Inferior parietal cortex (tissue), 1 donor: ENCODE measurements around the gene ESPNL.

Source experiments
- DNase-seq: peaks from one replicate; pipeline ENCODE4 v3.0.0-alpha.2; 2016; ENCODE audit errors: extremely low spot score

The ESPNL gene

DNA sequence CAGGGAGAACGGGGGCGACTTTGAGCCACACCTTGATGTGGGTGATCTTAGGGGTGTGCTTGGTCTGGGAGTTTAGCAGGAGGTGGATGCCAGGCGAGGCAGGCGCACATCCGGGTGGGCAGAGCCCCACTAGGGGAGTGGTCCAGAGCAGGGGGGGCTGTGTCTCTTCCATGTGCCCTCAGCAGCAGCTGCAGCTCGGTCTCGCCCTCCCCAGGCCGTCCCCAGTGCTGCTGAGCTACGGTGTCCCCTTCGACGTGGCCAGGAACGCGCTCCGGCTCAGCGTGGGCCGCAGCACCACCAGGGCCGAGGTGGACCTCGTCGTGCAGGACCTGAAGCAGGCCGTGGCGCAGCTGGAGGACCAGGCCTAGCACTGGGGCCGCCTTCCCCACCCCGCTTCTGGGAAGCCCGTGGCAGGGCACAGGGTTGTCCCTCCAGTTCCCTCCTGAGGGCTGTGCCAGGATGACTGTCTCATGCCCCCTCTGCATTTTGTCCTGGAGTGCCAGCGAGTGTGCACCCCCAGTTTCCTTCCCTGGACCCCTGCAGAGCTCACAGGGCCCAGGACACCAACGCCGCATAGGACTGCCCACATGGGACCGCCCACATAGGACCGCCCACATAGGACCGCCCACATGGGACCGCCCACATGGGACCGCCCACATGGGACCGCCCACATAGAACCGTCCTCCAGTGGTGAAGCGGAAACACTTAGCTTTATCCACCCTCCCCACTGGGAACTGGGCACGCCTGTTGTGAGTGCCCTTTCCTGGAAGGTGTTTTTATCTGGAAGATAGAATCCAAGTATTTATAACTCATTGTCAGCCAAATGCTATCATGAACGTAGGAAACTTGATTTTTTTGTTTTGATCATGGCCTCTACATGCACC, 1.9 kb upstream of the ESPNL start:
- no peak for DNase-seq

DNA sequence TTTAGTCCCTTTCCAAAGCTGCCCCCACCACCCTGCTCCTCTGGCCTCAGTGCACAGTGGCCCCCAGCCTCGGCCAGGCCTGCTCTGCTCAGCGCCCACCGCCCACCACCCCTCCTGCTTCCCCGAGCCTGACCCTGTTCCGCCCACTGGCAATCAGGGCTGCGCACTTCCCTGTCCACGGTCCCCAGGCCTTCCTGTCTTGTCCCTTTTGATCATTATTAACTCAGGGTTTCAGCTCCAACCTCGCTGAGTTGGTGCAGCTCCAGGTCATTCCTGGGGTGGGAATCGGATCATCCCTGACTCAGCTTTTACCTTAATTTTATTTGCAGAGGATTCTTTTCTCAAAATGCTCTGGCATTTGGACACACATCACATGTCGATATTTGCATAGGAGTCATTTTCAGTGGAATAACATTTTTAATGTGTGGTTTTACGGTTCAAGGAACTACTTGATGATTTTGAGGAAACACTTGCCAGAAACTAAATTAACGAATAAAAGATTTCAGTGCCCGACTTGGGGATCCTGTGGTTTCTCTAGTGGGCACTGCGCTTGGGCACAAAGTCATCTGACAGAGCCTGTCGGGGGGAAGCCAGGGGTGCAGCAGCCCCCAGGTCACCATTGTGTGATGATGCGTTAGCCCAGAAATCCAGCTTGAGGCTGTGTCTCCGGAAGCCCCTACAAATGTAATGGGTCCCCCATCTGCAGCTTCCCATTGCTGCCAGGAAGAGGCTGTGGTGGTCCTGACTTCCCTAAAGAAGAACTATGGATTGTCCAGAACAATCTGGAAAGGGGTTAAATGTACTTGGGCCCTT, 1.0 kb upstream of the ESPNL start:
- no peak for DNase-seq

DNA sequence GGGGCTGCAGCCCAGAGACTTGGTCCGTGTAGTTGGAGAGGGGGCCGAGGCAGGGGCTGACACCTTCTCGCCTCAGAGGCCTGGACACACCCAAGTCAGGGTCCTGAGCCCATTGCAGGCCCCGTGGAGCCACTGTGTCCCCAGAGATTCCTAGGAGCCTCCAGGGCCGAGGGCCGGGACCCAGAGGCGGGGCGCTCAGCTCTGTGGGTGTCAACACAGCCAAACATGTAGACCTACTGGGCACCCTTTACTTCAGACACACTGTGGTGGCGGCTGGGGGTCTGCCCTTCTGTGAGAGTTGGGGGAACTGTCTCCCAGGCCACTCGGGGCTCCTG, 459 bp upstream of the ESPNL start:
- DNase-seq, result no peak

DNA sequence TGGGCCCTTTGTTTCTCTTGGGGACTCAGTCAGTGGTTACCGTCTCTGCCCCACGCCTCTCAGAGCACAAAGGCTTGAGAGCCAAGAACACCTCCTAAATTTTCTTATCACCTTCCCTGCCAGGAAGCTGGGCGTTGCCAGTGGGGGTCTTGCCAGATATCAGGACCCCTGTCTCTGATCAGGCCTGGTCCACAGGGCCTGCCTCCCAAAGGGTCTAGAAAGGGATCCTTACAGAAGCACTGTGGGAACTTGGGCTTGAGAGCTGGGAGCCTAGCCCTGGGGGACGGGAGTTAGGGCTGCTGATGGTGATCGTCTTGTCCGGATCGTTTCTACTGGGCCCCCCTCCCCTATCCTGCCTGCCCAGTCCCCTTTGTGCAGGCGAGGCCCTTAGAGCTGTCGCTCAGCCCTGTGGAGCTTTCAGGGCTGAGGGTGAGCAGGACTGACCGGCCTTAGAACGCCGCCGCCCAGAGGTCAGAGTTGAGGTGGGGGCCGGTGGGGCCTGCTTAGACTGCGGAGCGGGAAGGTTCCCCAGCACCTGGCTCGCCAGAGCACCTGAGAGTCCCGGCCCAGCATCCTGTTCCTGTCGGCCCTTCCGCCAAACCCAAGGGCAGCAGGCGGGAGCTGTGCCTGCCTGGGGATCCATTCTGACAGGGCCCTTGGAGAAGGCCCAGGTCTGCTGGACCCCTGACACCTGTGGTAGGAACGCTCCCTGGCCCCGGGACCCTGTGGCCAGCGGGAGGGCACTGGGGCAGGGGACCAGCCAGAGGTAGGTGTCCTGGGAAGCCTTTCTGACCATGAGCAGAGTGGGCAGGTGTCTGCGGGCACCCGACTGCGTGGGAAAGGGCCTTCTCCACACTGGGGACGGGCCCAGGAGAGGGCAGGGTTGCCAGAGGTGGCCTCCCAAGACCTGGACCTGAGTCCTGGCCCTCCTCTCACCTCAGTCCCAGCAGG, 956 bp downstream of the ESPNL start:
- DNase-seq, result no peak

DNA sequence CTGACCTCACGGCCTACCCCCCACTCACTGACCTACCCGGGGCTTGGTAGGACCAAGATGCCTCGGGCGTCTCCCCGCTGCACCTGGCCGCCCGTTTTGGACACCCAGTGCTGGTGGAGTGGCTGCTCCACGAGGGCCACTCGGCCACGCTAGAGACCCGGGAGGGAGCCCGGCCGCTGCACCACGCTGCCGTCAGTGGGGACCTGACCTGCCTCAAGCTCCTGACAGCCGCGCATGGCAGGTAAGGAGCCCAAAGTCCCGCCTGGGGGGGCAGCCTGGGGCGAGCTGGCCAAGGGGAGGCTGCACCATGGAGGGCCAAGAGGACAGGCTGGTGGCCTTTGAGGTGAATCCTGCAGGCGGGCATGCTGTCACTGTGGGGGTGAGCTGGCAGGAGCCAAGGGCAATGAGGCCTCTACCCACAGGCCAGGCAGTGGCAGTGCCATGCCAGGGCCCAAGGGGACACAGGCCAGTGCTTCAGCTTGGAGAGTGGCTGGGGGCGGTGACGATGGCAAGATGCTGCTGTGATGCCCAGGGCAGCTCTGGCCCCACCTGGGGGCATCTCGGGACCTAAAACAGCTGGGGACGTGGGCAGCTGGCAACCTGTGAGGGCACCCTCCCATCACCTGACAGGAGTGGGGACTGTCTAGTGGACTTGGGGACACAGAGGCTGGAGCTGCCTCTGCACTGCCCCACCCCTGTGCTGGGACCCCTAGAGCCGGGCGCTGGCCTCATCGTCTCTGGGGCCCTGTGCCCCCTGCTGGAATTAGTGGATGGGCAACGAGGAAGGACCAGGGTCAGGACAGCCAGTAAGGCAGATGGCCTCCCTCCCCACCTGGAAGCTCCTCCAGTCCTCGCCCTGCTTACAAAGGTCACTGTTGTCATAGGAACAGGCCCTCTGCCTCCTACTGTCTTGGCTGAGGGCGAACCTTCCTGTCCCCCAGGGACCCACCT, 2.0 kb downstream of the ESPNL start:
- DNase-seq, result no peak

DNA sequence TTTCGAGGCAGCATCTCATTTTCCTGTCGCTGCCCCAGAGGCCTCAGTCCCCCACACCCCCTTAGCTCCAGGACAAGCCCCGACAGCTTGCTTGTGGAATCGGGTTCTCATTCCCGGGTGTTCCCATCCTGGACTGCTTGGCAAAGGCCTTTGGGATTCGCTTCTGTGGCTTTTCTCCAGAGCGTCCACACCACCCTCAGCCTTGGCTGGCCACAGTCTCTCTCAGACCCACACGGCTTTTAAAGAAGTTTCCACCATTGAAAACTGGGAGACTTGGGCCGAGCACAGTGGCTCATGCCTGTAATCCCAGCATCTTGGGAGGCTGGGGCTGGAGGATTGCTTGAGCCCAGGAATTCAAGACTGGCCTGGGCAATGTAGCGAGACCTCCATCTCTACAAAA, 2.7 kb downstream of the ESPNL start:
- no peak for DNase-seq

DNA sequence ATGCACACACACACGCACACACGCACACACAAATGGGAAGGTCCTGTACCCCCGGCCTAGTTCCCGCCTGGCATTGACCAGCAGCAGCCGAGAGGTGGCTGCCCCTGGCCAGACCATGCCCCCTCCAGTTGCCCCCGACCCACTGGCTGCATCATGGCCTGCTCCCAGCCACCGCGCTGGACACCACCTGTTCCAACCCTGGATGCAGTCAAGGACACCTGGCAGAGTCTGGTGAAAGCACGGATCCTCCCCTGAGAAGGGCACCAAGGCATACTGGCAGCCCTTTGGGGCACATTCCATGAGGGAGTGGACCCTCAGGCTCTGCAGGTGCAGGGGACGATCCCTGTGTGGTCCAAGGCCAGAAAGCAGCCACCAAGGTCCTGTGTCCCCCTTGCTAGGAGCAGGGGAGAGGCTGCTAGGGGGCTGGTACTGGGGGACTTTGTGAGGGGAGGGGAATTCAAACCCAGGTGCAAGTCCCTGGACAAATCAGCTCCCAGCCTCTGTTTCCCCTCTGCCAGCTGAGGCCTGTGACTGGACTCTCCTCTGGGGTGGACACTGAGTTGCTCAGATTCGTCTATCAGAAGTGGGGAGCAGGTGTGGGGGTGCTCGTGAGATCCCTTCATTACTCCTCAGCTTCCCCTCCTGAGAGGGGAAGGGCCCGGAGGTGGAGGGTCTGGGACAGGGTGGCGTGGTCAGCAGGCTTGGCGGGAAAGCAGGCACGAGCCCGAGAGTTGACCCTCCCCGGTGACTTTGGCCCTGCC, 3.5 kb downstream of the ESPNL start:
- DNase-seq, result no peak

DNA sequence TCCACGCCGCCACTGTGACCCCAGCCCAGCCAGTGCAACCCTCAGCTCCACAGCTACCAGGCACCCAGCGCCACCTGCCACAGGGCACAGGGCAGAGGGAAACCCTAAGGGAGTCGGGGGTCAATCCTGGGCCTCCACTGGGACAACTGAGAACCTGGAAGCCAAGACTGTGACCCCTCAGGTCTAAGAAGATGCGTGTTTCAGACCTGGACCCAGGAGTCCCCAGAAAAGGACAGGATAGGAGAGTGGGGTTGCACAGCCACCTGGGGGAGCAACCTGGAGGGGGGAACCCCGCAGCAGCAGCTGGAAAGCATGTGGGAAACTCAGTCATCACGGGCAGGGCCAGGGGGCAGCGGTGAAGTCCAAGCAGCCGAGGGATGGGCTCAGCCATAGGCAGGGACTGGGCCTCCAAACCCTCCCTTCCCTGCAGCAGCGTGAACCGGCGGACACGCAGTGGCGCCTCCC, 4.1 kb downstream of the ESPNL start:
- no peak for DNase-seq

DNA sequence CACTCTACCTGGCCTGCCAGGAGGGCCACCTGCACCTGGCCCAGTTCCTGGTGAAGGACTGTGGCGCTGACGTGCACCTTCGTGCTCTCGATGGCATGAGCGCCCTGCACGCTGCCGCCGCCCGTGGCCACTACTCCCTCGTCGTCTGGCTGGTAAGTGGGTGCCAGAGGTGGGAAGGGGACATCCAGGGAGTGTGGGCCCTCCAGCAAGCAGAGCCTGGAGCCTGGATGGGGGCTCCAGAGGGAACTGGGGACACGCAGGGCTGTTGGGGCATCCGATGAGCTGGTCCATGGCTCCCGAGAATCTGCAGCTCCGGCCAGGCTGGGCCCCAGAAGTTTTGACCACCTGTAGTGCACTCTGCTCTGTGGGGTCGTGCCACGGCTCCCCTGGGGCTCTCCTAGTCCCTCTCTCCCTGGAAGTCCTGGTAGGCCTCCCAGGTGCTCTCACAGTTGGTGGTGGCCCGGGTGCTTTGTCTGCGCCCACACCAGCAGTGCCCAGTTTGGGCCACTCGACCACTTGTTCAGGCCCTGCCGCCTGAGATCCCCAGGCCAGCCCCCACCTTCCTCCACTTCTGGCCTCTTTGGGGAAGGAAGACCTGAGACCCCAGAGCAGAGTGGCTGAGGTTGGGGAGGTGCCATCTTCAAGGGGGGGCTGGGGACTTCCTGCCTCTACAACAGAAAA, 4.7 kb downstream of the ESPNL start:
- no peak for DNase-seq

DNA sequence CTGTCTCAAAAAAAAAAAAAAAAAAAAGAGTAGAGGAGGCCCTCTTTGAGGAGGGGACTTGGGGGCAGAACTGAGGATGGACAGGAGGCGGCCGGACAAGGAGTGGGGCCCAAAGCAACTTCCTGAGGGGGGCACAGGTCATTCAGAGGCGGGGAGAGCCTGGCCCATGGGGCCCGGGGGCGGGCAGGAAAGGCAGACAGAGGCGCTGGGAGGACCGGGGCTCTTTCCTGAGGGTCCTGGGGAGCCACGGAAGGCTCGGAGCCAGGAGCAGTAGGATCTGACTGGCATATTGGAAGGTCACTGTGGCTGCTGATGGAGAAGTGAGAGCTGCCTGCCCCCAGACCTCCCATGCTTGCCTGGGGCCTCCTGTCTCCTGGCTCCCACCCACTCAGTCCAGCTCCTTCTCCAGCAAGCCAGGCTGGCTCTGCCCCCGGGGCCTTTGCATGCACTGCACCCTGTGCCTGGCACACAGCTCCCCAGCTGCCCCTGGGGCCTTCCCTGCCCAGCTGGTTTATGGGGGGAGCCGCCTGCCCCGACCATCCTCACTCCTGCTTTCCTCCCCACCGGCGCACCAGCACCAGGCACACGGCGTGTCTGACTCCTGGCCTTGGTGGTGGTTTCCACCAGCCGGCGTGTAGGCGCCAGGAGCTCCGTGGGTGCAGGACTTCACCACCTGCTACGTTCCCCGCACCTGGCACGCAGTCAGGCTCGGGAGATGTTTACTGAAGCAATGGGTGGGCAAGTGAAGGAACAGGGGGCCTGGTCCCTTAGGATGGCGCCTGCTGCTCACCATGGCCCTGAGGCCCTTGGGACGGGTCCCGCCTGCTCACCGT, 5.6 kb downstream of the ESPNL start:
- DNase-seq, result no peak

DNA sequence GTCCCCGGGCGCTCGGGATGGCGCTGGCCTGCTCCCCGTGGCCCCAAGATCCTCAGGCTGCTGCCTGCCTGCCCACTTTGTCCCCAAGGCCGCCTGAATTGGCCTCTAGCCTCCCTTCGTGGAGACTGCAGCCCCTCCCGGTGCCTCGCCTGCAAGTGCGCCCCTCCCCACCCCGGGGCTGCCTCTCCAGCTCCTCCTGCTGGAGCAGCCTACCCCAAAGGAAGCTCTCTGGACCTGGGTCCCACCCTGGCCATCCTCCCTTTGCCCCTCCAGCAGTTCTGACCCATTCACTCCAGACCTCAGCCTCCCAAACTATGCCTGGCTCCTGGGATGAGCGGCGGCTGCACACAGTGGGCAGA, 6.2 kb downstream of the ESPNL start:
- no peak for DNase-seq

DNA sequence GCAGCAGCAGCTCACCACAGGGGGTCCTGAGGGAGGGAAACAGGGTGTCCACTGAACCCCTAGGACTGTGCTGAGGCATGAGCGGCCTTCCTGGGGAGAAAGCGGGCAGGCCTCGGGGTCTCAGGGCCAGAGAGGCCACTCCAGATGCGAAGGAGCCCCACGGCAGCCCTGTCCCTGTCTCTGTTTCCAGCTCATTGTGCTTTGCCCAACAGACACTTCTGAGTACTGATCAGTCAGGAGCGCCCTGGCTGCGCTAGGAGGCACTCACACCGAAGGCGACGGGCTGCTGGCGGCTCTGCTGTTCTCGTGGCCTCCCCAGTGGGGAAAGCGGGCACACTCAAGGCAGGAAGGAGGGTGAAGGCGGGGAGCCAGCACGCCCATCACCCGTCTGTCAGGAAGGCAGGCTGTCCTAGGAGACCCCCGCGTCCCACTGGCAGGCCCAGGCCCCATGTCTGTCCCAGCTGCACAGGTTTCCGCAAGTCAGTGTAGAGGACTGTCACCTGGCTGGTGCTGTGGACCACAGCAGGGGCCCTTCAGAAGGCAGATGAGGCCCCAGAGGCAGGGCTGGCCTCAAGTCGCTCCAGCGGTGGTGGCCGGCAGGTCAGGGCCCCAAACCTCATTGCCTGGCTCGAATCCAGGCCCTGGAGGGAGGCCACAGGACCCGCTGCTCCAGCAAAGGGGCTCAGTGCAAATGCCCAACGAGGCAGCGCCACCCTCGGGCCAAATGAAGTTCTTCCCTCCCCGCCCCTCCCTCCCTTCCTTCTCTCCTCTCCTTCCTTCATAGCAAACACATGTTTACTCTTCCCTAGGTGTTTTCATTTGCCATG, 6.8 kb downstream of the ESPNL start:
- no peak for DNase-seq

DNA sequence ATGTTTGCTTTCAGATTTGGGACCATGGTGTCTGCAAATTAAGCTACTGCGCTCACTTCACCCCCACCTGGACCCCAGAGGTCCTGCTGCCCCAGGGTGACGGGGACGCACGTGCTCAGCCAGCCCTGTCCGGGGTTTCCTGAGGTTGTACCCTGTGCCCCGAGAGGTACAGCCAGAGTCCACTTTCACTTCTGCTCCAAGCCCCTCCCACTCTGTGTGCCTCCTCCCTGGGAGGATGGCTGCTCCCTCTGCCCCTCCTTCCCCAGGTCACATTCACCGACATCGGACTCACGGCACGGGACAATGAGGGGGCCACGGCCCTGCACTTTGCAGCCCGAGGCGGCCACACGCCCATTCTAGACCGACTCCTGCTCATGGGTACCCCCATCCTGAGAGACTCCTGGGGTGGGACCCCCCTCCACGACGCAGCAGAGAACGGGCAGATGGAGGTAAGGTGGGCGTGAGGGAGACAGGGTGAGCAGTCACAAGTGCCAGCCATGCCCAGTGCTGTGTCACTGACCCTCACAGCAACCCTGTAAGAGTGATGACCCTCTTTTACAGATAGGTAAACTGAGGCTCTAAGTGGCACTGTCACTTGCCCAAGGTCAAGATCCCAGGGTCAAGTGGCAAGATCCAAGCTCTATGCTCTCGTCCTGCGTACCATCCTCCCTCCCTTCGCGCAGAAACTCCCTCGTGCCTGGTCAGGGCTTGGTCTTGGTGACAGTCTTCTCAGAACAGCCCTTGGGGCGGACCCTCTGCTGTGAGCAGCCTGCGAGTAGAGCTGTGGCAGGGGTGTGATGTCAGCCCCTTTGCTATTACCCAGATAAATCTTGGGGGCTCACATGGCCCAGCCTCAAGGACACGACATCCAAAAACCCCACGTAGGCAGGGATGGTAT, 7.6 kb downstream of the ESPNL start:
- DNase-seq, result no peak

DNA sequence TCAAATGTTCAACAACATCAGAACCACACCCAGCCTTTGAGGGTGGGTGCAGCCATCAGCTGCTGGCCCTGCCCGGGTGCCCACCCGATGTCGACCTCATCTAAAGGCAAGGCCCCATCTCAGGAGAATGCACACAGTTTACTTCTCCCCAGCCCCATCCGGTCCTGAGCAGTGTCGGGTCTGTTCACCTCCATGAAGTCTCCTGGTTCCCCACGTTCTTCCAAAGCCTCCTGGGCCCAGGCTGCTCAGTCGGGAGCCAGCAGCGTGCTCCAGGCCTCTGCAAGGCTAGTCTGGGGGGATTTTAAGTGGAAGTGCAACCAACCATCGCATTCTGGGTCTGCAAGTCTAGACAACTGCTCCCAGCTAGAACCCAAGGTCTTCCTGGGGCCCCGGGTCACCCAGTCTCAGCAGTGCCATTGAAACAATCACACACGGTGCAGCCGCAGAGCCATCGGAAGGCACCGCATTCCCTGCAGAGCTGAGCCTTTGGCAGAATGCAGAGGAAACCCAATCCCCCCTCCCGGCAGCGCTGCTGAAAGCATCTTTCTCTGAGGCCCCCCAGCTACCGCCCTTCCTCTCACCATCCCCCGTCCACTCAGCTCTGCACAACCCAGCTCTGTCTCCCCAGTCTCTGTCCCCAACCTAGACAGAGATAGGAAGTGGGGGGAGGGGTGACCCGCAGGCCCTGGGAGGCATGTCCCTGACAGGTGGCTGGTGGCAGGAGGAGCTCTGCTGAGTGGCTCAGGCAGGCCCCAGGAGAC, 8.5 kb downstream of the ESPNL start:
- no peak for DNase-seq

DNA sequence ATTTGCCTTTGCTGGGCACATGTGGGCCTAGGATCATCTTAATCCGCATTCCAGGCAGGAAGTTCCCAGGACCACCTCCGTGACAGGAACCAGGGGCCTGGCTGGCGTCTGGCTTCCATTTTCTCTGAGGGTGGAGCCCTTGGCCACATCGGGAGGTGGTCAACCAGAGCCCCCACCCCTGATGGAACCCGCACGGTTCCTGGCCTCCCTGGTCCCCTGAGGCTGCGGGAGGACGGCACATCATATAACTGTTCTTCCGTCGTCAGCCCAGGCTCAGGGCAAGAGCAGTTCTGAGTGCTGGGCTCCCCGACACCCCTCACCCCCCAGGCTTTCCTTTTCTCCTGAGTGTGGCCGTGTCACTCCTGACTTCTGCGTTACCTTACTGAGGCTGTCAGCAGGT, 13.5 kb downstream of the ESPNL start:
- no peak for DNase-seq

DNA sequence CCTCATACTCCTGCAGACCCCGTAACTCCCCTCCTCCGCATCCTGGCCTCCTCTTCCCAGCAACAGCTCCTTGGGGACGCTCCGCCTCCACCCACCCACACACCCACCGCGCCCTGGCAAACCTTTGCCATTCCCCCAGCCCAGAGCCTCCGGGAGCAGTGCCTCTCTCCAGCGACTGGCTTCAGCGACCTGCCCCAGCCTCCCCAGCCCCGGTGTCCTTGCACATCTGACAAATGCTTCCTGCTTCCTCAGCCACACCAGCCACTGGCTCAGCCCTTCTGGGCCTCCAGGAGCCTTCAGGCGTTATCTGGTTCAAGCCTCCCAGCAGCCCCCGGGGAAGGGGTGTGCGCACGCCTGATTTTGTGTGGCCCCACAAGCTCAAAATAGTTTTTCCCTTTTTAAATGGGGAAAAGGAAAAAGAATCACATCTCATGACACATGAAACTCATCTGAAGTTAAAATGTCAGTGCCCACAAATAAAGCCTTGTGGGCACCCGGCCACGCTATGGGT, 14.2 kb downstream of the ESPNL start:
- no peak for DNase-seq
